Activated CD8-positive, alpha-beta T cell treated with anti-CD3 and anti-CD28 coated beads for 36 hours (primary cell): ENCODE results near the gene PRSS56. TPM values are rescaled to one million over a fixed set of nuclear protein-coding genes. Genes with fewer than 3 reads are reported as not detected.

ENCODE experiments used
- ATAC-seq: fragments of 200-7000 bp; cut with Tn5 transposase; one replicate; pipeline ENCODE4 v1.10.0; 2021; ENCODE audit warnings: mild to moderate bottlenecking, moderate library complexity
- CTCF ChIA-PET: fragments of 350-600 bp; sonication (Branson Sonifier 250); formaldehyde crosslinking; loops from one replicate; lab custom pipeline; 2021; ENCODE audit warnings: antibody characterized with exemption; lab: Charles Lee
- POLR2A ChIA-PET: fragments of 350-600 bp; sonication (Branson Sonifier 250); formaldehyde crosslinking; loops from one replicate; lab custom pipeline; 2021; ENCODE audit warnings: antibody characterized with exemption; lab: Charles Lee
- DNase-seq: peaks from one replicate; pipeline ENCODE4 v3.0.0-alpha.2; 2020
- H3K27ac Mint-ChIP-seq: one replicate; pipeline ENCODE4 v1.8.0; 2021; ENCODE audit warnings: mild to moderate bottlenecking, mixed read lengths
- H3K27me3 Mint-ChIP-seq: one replicate; pipeline ENCODE4 v1.8.0; 2021; ENCODE audit warnings: mixed read lengths
- H3K36me3 Mint-ChIP-seq: one replicate; pipeline ENCODE4 v1.8.0; 2021; ENCODE audit warnings: low read depth, mixed read lengths
- H3K4me1 Mint-ChIP-seq: one replicate; pipeline ENCODE4 v1.8.0; 2021; ENCODE audit warnings: low read depth, mixed read lengths
- H3K4me3 Mint-ChIP-seq: one replicate; pipeline ENCODE4 v1.8.0; 2021; ENCODE audit warnings: mild to moderate bottlenecking, moderate library complexity, mixed read lengths
- H3K9me3 Mint-ChIP-seq: one replicate; pipeline ENCODE4 v1.8.0; 2021; ENCODE audit warnings: mixed read lengths
- CTCF ChIP-seq: fragments of 200-600 bp; IDR thresholded peaks from one replicate; pipeline ENCODE4 v1.8.0; 2022; ENCODE audit warnings: antibody characterized with exemption, mild to moderate bottlenecking
- intact Hi-C: fragments of 100-400 bp; cut with micrococcal nuclease; formaldehyde crosslinking; loops from one replicate; pipeline ENCODE4 v1.10.0; 2022
- total RNA-seq, 2 experiments: library from RNA; stranded (reverse); gene quantifications; one replicate each; pipeline ENCODE4 v1.2.3, GENCODE V29; 2021

PRSS56 gene
- total RNA-seq, 2 experiments from 2014 or later = not detected

GRCh38 chr2:232477751-232478510 lies 42.3 kb upstream of the PRSS56 start:
- no peaks in the 10 kb centered on the region for H3K4me1 Mint-ChIP-seq
- ATAC-seq (no peak), DNase-seq (no peak)
- H3K4me3 Mint-ChIP-seq = no peak overlapping the region
- POLR2A ChIA-PET = interaction anchor here (1.3 kb wide), 1 partner anchor 15 kb away, joined by 3 read pairs; no protein-coding TSS in a partner anchor
- H3K27ac Mint-ChIP-seq = no peak overlapping the region
- no peaks in the 10 kb centered on the region for H3K36me3 Mint-ChIP-seq
- TF ChIP-seq CTCF = no peak
- intact Hi-C loops = no loop called here
- peaks cover 12% of the 10 kb centered on the region for H3K27me3 Mint-ChIP-seq
- CTCF ChIA-PET = no interaction called here
- H3K9me3 Mint-ChIP-seq = peaks cover 1% of the 10 kb centered on the region

- intact Hi-C loops = no loop called here
- ATAC-seq (no peak), DNase-seq (no peak)
- Mint-ChIP-seq H3K27ac (no peak overlapping the region), H3K36me3 (no peaks in the 10 kb centered on the region), H3K4me1 (no peaks in the 10 kb centered on the region), H3K4me3 (no peak overlapping the region), H3K9me3 (no peaks in the 10 kb centered on the region), H3K27me3 (peaks cover 6% of the 10 kb centered on the region)
- POLR2A ChIA-PET = no interaction called here
- no peak for TF ChIP-seq CTCF
- CTCF ChIA-PET = no interaction called here
These were observed 41.4 kb upstream of the PRSS56 start for GRCh38 chr2:232478571-232479340.

GRCh38 chr2:232479341-232480200 lies 40.6 kb upstream of the PRSS56 start:
- no peak for TF ChIP-seq CTCF
- H3K36me3 Mint-ChIP-seq = no peaks in the 10 kb centered on the region
- ChIA-PET CTCF (interaction anchor here (1.6 kb wide), 1 partner anchor 32 kb away, joined by 4 read pairs; no protein-coding TSS in a partner anchor), POLR2A (no interaction called here)
- intact Hi-C loops = no loop called here
- H3K4me3 Mint-ChIP-seq = no peak overlapping the region
- no peaks in the 10 kb centered on the region for H3K4me1 Mint-ChIP-seq
- no peak for ATAC-seq
- H3K9me3 Mint-ChIP-seq = no peaks in the 10 kb centered on the region
- no peak for DNase-seq
- H3K27ac Mint-ChIP-seq = no peak overlapping the region
- peaks cover 9% of the 10 kb centered on the region for H3K27me3 Mint-ChIP-seq

GRCh38 chr2:232480201-232481190 lies 39.7 kb upstream of the PRSS56 start:
- H3K4me1 Mint-ChIP-seq = peaks cover 5% of the 10 kb centered on the region
- intact Hi-C loops = no loop called here
- TF ChIP-seq CTCF = no peak
- H3K27ac Mint-ChIP-seq = no peak overlapping the region
- POLR2A ChIA-PET = no interaction called here
- H3K9me3 Mint-ChIP-seq = no peaks in the 10 kb centered on the region
- no peaks in the 10 kb centered on the region for H3K36me3 Mint-ChIP-seq
- H3K4me3 Mint-ChIP-seq = no peak overlapping the region
- H3K27me3 Mint-ChIP-seq = peaks cover 17% of the 10 kb centered on the region
- ATAC-seq = no peak
- CTCF ChIA-PET = interaction anchor here (1.6 kb wide), 1 partner anchor 33 kb away, joined by 4 read pairs; no protein-coding TSS in a partner anchor
- DNase-seq = no peak
